ENCODE measurements around the gene MUSTN1.

Gene MUSTN1

GRCh38 chr3:52830535-52831258 lies 4.1 kb downstream of the MUSTN1 start, which contains the start of gene ITIH4:
TSS of gene ITIH4 (minus strand) at chr3:52830672. CDS start at chr3:52830642, 30 bp downstream.
- H3K4me1 Mint-ChIP-seq, result no peaks in the 10 kb centered on the region
- H3K4me3 Mint-ChIP-seq, result no peak within 1 kb of the TSS
- H3K36me3 Mint-ChIP-seq, result peaks cover 4% of the 10 kb centered on the region
- H3K9me3 Mint-ChIP-seq, result no peaks in the 10 kb centered on the region
- ATAC-seq, result no peak
- no peaks in the 10 kb centered on the region for H3K27me3 Mint-ChIP-seq
- no peak within 1 kb of the TSS for H3K27ac Mint-ChIP-seq

GRCh38 chr3:52829906-52830463 lies 4.8 kb downstream of the MUSTN1 start:
- no peaks in the 10 kb centered on the region for H3K27me3 Mint-ChIP-seq
- no peak overlapping the region for H3K27ac Mint-ChIP-seq
- H3K9me3 Mint-ChIP-seq, result no peaks in the 10 kb centered on the region
- no peaks in the 10 kb centered on the region for H3K4me1 Mint-ChIP-seq
- H3K36me3 Mint-ChIP-seq, result peaks cover 4% of the 10 kb centered on the region
- no peak for ATAC-seq
- H3K4me3 Mint-ChIP-seq, result no peak overlapping the region

- Mint-ChIP-seq H3K4me1 (no peaks in the 10 kb centered on the region), H3K27me3 (no peaks in the 10 kb centered on the region), H3K9me3 (no peaks in the 10 kb centered on the region), H3K4me3 (no peak overlapping the region), H3K36me3 (peaks cover 4% of the 10 kb centered on the region), H3K27ac (no peak overlapping the region)
- ATAC-seq, result no peak
These were observed 5.3 kb downstream of the MUSTN1 start for GRCh38 chr3:52829482-52829881.

- Mint-ChIP-seq H3K4me3 (no peak overlapping the region), H3K4me1 (no peaks in the 10 kb centered on the region), H3K27ac (no peak overlapping the region), H3K36me3 (peaks cover 7% of the 10 kb centered on the region), H3K9me3 (no peaks in the 10 kb centered on the region), H3K27me3 (no peaks in the 10 kb centered on the region)
- no peak for ATAC-seq
These were observed 6.9 kb downstream of the MUSTN1 start for GRCh38 chr3:52827866-52828376.

- Mint-ChIP-seq H3K27me3 (no peaks in the 10 kb centered on the region), H3K27ac (no peak overlapping the region), H3K36me3 (peaks cover 7% of the 10 kb centered on the region), H3K4me3 (no peak overlapping the region), H3K4me1 (no peaks in the 10 kb centered on the region), H3K9me3 (no peaks in the 10 kb centered on the region)
- no peak for ATAC-seq
These were observed 7.4 kb downstream of the MUSTN1 start for GRCh38 chr3:52827441-52827840.

- Mint-ChIP-seq H3K4me1 (no peaks in the 10 kb centered on the region), H3K27ac (no peak overlapping the region), H3K9me3 (no peaks in the 10 kb centered on the region), H3K4me3 (no peak overlapping the region), H3K36me3 (peaks cover 7% of the 10 kb centered on the region), H3K27me3 (no peaks in the 10 kb centered on the region)
- ATAC-seq, result no peak
These were observed 10.8 kb downstream of the MUSTN1 start for GRCh38 chr3:52824037-52824436.

GRCh38 chr3:52822363-52822762 lies 12.5 kb downstream of the MUSTN1 start:
- ATAC-seq, result no peak
- no peaks in the 10 kb centered on the region for H3K9me3 Mint-ChIP-seq
- H3K27me3 Mint-ChIP-seq, result no peaks in the 10 kb centered on the region
- peaks cover 7% of the 10 kb centered on the region for H3K36me3 Mint-ChIP-seq
- no peak overlapping the region for H3K4me3 Mint-ChIP-seq
- H3K27ac Mint-ChIP-seq, result no peak overlapping the region
- no peaks in the 10 kb centered on the region for H3K4me1 Mint-ChIP-seq

GRCh38 chr3:52820736-52821135 lies 14.1 kb downstream of the MUSTN1 start:
- H3K27me3 Mint-ChIP-seq, result no peaks in the 10 kb centered on the region
- H3K9me3 Mint-ChIP-seq, result no peaks in the 10 kb centered on the region
- H3K36me3 Mint-ChIP-seq, result peaks cover 7% of the 10 kb centered on the region
- H3K4me3 Mint-ChIP-seq, result no peak overlapping the region
- ATAC-seq, result no peak
- no peaks in the 10 kb centered on the region for H3K4me1 Mint-ChIP-seq
- H3K27ac Mint-ChIP-seq, result no peak overlapping the region

GRCh38 chr3:52819936-52820335 lies 14.9 kb downstream of the MUSTN1 start:
- no peak for ATAC-seq
- Mint-ChIP-seq H3K4me1 (no peaks in the 10 kb centered on the region), H3K36me3 (peaks cover 7% of the 10 kb centered on the region), H3K27ac (no peak overlapping the region), H3K4me3 (no peak overlapping the region), H3K27me3 (no peaks in the 10 kb centered on the region), H3K9me3 (no peaks in the 10 kb centered on the region)

- H3K4me1 Mint-ChIP-seq, result no peaks in the 10 kb centered on the region
- no peak overlapping the region for H3K4me3 Mint-ChIP-seq
- H3K27ac Mint-ChIP-seq, result no peak overlapping the region
- H3K9me3 Mint-ChIP-seq, result no peaks in the 10 kb centered on the region
- H3K27me3 Mint-ChIP-seq, result no peaks in the 10 kb centered on the region
- H3K36me3 Mint-ChIP-seq, result no peaks in the 10 kb centered on the region
- ATAC-seq, result peak; percentile 32
These were observed 17.0 kb downstream of the MUSTN1 start for GRCh38 chr3:52817860-52818259.

GRCh38 chr3:52817221-52817620 lies 17.6 kb downstream of the MUSTN1 start:
- no peaks in the 10 kb centered on the region for H3K9me3 Mint-ChIP-seq
- no peaks in the 10 kb centered on the region for H3K27me3 Mint-ChIP-seq
- H3K4me1 Mint-ChIP-seq, result no peaks in the 10 kb centered on the region
- no peaks in the 10 kb centered on the region for H3K36me3 Mint-ChIP-seq
- no peak for ATAC-seq
- no peak overlapping the region for H3K27ac Mint-ChIP-seq
- no peak overlapping the region for H3K4me3 Mint-ChIP-seq

- no peaks in the 10 kb centered on the region for H3K9me3 Mint-ChIP-seq
- H3K4me1 Mint-ChIP-seq, result no peaks in the 10 kb centered on the region
- H3K27me3 Mint-ChIP-seq, result no peaks in the 10 kb centered on the region
- H3K4me3 Mint-ChIP-seq, result no peak overlapping the region
- ATAC-seq, result no peak
- no peaks in the 10 kb centered on the region for H3K36me3 Mint-ChIP-seq
- no peak overlapping the region for H3K27ac Mint-ChIP-seq
These were observed 18.2 kb downstream of the MUSTN1 start for GRCh38 chr3:52816654-52817053.

GRCh38 chr3:52816199-52816598 lies 18.6 kb downstream of the MUSTN1 start:
- no peaks in the 10 kb centered on the region for H3K4me1 Mint-ChIP-seq
- no peaks in the 10 kb centered on the region for H3K36me3 Mint-ChIP-seq
- H3K27ac Mint-ChIP-seq, result no peak overlapping the region
- no peaks in the 10 kb centered on the region for H3K9me3 Mint-ChIP-seq
- H3K27me3 Mint-ChIP-seq, result no peaks in the 10 kb centered on the region
- no peak overlapping the region for H3K4me3 Mint-ChIP-seq
- ATAC-seq, result no peak

- no peaks in the 10 kb centered on the region for H3K27me3 Mint-ChIP-seq
- H3K9me3 Mint-ChIP-seq, result peaks cover 3% of the 10 kb centered on the region
- ATAC-seq, result no peak
- H3K36me3 Mint-ChIP-seq, result no peaks in the 10 kb centered on the region
- H3K4me1 Mint-ChIP-seq, result no peaks in the 10 kb centered on the region
- H3K4me3 Mint-ChIP-seq, result no peak overlapping the region
- no peak overlapping the region for H3K27ac Mint-ChIP-seq
These were observed 21.0 kb downstream of the MUSTN1 start for GRCh38 chr3:52813810-52814209.

- Mint-ChIP-seq H3K9me3 (peaks cover 3% of the 10 kb centered on the region), H3K27me3 (no peaks in the 10 kb centered on the region), H3K36me3 (no peaks in the 10 kb centered on the region), H3K27ac (no peak overlapping the region), H3K4me1 (no peaks in the 10 kb centered on the region), H3K4me3 (no peak overlapping the region)
- no peak for ATAC-seq
These were observed 23.3 kb downstream of the MUSTN1 start for GRCh38 chr3:52811452-52812011.

- no peaks in the 10 kb centered on the region for H3K27me3 Mint-ChIP-seq
- no peak overlapping the region for H3K27ac Mint-ChIP-seq
- H3K4me1 Mint-ChIP-seq, result no peaks in the 10 kb centered on the region
- peaks cover 3% of the 10 kb centered on the region for H3K9me3 Mint-ChIP-seq
- ATAC-seq, result no peak
- no peaks in the 10 kb centered on the region for H3K36me3 Mint-ChIP-seq
- H3K4me3 Mint-ChIP-seq, result no peak overlapping the region
These were observed 23.9 kb downstream of the MUSTN1 start for GRCh38 chr3:52810923-52811322.
